ENCODE results near the gene ENO3. TPM values are rescaled to one million over a fixed set of nuclear protein-coding genes. Genes with fewer than 3 reads are reported as not detected.

Gene ENO3
- total RNA-seq, 1 experiment from 2014 or later: 24.6 TPM

GRCh38 chr17:4936436-4936835 lies 14.5 kb upstream of the ENO3 start:
- Histone ChIP-seq H3K9ac (ENCODE audit: low read length) (no peak overlapping the region), H3K27me3 (ENCODE audit: insufficient read depth, low read length) (no peaks in the 10 kb centered on the region), H3K4me3 (replicated peaks in 1 of 2; ENCODE audit: low read depth in 1 of 2, low read length in 2 of 2) (no peak overlapping the region), H3K9me3 (ENCODE audit: control insufficient read depth in 1 of 2, insufficient read depth in 1 of 2, low read depth in 1 of 2, low read length in 2 of 2) (no peaks in the 10 kb centered on the region), H3K4me2 (ENCODE audit: low read length) (no peak overlapping the region), H3K4me1 (ENCODE audit: control insufficient read depth in 1 of 2, insufficient read depth in 2 of 2, low read length in 2 of 2) (peaks cover 12 to 26% of the 10 kb centered on the region in 2 experiments), H4K20me1 (ENCODE audit: insufficient read depth) (no peaks in the 10 kb centered on the region), H3K36me3 (ENCODE audit: control insufficient read depth in 1 of 2, insufficient read depth in 2 of 2, low read length in 2 of 2) (peaks cover 0 to 17% of the 10 kb centered on the region in 2 experiments; a peak in 1 of 4 replicates), H3K9me2 (ENCODE audit: insufficient read depth) (no peaks in the 10 kb centered on the region), H3K27ac (ENCODE audit: low read depth, low read length) (no peak overlapping the region), H2AFZ (ENCODE audit: low read depth, low read length, poor library complexity, severe bottlenecking) (no peak overlapping the region), H3K79me2 (ENCODE audit: insufficient read depth, low read length) (peaks cover 30% of the 10 kb centered on the region)
- ChIA-PET RAD21 (ENCODE audit: low non-redundant PET in 1 of 2, low total read pairs in 2 of 2, uncharacterized antibody in 2 of 2, unreplicated experiment in 2 of 2) (no interaction called here), POLR2A (no interaction called here), CTCF (no interaction called here)
- no TSS peak for BruUV-seq (replicated peaks)
- ATAC-seq (no peak), DNase-seq (ENCODE audit: low read depth, low spot score) (no peak)
- intact Hi-C loops (cut with micrococcal nuclease): no loop called here
- TF ChIP-seq JUND (IDR thresholded peaks at IDR 0.05) (no peak), ELF1 (IDR thresholded peaks at IDR 0.05; ENCODE audit: borderline replicate concordance, low read depth) (no peak), REST (IDR thresholded peaks at IDR 0.05; ENCODE audit: low read depth) (no peak), CTCF (IDR thresholded peaks at IDR 0.05 in 2 of 3, conservative IDR thresholded peaks at IDR 0.05 in 1 of 3; ENCODE audit: borderline replicate concordance in 1 of 3, insufficient read depth in 1 of 3, low read depth in 2 of 3, low read length in 2 of 3) (no peak), SRF (IDR thresholded peaks at IDR 0.05; ENCODE audit: low read depth) (no peak), EZH2phosphoT487 (IDR thresholded peaks at IDR 0.05; ENCODE audit: borderline replicate concordance) (no peak), EZH2 (IDR thresholded peaks at IDR 0.05) (no peak), ATF3 (IDR thresholded peaks at IDR 0.05) (no peak), YY1 (IDR thresholded peaks at IDR 0.05; ENCODE audit: extremely low read depth, insufficient replicate concordance, low read depth, low read length) (no peak), SP1 (IDR thresholded peaks at IDR 0.05; ENCODE audit: low read depth) (no peak)
